Left renal pelvis (tissue), 4 donors: ENCODE measurements around the gene CAST. TPM values are rescaled to one million over a fixed set of nuclear protein-coding genes. Genes with fewer than 3 reads are reported as not detected.
A peak's percentile ranks its signal among the peaks of the same experiment; 100 is the strongest.
"Not testable (repeated sequence)": the region's sequence is repeated elsewhere in the genome, so short reads cannot be mapped to it uniquely, and the experiment has no call there.

Experiments
- DNase-seq, 4 donors: peaks; one replicate each; pipeline ENCODE4 v3.0.0-alpha.2; 2013; ENCODE audit warnings: low read depth in 4 of 4, low spot score in 3 of 4
- polyA plus RNA-seq, 4 donors: library from polyadenylated mRNA; unstranded; fragments of 120-200 nt; gene quantifications; one replicate each; pipeline ENCODE4 v1.2.1, GENCODE V29; 2013; ENCODE audit not compliant: insufficient read length in 4 of 4

Gene CAST
- polyA plus RNA-seq, 4 donors, result 110 to 186 (median 155) TPM

GRCh38 chr5:96741891-96742309 lies 79.7 kb downstream of the CAST start:
- no peak for DNase-seq

DNA sequence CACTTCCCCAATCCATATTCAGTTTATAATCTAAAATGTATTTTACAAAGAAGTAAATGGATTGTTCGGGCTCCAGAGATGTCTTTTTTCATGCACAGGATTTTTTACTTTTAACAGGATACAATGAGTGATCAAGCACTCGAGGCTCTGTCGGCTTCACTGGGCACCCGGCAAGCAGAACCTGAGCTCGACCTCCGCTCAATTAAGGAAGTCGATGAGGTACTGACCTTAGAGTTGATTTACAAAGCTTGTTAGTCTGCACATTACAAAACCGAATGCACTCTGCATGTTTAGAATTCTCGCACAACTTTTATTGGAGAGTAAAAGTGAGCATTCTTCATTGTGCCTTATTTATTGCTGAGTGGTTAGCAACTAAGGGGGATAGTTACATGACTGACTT lies 80.4 kb downstream of the CAST start:
- peak in 1 of 4 donors; percentile 54 for DNase-seq

GRCh38 chr5:96743065-96743768 lies 81.0 kb downstream of the CAST start:
- DNase-seq, result no peak

- DNase-seq, result no peak
Measured at GRCh38 chr5:96743805-96744204, 81.6 kb downstream of the CAST start.

GRCh38 chr5:96744218-96744617 lies 82.0 kb downstream of the CAST start:
- not testable (repeated sequence) for DNase-seq

DNA sequence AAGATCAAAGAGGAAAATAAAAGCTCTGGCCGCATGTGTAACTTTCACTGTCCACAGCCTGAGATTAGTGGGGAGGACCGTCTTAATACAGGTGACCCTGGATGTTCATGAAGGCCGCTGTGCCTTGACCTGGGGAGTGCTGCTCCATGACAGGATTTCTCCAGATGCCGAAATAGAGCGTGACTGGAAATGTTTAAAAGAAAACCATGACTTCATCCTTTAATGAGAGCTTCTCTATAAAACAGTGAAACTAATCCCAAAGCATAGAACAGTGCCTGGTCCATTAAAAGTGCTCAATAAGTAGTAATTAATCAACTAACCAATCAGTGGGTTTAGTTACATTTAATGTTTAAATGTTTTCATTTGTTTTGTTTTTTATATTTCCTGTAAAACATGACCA lies 82.8 kb downstream of the CAST start:
- no peak for DNase-seq

DNA sequence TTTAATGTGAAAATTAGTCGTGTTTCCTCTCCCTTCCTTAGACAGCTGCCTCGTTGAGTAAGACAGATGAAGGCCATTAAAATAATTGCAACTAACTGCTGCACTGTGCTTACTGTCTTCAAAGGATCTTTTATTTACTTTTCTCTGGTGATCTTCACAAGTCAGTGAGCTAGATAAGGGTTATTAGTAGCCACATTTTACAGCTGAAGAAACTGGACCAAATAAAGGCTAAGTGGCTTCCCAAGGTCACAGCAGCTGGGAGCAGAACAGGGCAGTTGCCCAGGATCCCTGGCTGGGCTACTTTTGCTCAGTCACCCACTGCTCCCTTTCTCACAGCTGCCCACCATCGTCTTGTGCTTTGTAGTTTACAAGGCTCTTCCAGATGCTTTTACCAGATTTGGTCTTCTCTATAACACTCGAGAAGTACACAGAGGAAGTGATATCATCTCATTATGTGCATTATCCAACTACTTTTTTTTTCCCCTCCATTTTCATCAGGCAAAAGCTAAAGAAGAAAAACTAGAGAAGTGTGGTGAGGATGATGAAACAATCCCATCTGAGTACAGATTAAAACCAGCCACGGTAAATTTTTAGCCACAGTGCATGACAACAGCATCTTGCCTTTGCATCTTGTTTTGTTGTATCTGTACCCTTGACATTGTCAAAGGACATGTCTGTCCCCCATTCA lies 83.8 kb downstream of the CAST start:
- DNase-seq, result no peak

- DNase-seq, result no peak
Measured at GRCh38 chr5:96747720-96748119, 85.5 kb downstream of the CAST start.

DNA sequence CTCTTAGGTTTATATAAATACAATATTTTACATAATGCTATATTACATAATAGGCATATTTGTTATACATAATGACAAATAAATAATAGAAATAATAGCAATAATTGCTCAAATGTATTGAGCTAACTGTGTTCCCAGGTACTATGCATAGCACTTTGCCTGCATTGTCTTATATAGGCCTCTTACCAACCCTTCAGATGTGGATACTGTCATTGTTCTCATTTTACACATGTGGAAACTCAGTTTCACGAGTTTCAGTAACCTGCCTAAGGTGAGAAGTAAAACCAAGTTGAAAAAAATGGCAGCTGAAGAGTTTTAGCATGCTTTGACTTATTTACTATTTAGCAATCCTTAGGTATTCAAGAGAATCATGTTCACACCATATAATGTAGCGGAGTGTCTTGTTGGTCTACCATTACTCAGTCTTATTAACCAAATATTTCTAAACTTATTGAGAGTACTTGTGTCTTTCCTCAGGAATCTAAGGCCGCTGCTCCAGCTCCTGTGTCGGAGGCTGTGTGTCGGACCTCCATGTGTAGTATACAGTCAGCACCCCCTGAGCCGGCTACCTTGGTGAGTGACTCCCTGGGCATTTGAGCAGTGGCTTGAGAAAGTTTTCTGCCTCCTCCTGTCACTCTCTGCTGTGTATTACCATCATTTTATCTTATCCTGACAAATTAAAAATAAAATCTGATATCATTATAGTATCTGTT lies 88.1 kb downstream of the CAST start:
- DNase-seq, result no peak

DNA sequence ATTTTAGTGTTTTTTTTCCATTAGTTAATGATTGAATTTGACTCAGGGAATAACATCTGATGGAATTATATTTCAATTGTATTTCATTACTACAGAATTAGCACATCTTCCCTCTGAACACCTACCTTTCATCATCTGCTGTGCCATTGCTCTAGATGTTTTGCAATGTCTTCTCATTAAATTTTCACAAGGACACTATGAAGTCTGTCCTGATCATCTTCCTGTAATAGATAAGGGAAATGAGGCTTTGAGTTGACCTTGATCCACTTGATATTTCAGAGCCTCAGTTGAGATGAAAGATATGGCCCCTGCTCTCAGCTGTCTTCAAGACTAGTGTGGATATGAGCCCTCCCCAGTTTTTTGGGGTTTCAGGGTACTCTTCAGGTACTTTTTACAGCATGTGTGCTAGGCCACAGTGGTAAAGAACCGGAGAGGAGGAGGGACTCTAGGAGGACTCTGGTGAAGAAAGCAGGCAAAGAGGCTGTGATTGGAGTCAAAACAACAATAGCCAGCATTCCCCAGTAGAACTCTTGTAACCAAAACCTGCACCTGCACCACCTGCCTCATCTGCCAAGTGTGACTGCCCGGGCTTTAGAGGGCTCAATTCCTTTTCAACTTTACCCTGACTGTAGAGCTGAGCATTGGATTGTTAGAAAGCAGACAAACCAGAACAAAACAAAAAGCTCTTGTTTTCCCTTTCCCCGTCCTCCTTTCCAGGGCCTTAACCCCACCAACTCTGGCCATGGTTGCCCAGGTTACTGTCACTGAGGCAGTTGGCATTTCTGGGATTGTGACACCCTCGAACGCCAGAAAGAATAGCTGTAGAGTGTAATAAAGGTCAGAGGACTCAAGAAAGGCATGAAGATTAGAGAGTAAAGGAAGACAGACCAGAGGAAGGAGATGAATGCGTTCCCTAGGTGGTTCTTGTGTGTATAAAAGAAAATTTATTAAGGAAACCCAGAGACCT lies 89.3 kb downstream of the CAST start:
- DNase-seq, result no peak

GRCh38 chr5:96752341-96753016 lies 90.3 kb downstream of the CAST start:
- peak in 3 of 4 donors; percentile 52 to 60 (median 55) for DNase-seq

DNA sequence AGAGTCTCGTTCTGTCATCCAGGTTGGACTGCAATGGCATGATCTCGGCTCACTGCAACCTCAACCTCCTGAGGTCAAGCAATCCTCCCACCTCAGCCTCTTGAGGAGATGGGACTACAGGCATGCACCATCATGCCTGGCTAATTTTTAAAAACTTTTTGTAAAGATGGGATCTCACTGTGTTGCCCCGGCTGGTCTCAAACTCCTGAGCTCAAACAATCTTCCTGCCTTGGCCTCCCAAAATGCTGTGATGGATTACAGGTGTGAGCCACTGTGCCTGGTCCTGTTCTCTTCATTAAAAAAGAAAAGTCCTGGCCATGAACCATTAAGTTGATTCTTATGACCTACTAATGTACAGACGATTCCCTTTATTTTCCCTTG lies 90.8 kb downstream of the CAST start:
- no peak for DNase-seq

GRCh38 chr5:96753848-96754247 lies 91.7 kb downstream of the CAST start:
- DNase-seq, result no peak

DNA sequence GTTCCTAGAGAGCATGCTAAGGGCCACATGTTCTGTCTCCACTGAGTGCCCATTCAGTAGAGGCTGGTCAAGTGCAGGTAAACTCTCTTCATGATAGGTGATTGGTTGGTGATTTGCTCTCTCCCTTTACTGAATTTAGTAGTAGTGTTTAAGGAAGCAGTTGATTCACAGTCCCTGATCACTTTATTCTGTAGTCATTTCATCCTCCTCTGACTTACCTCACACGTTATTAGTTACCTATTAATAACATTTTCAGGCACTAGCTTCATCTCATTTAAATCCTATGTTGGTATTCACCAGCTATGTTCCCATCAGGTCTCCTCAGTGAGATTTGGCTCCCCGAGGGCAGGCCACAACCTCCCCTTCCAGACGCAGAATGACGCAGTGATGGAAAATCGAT lies 93.7 kb downstream of the CAST start:
- DNase-seq, result no peak

DNA sequence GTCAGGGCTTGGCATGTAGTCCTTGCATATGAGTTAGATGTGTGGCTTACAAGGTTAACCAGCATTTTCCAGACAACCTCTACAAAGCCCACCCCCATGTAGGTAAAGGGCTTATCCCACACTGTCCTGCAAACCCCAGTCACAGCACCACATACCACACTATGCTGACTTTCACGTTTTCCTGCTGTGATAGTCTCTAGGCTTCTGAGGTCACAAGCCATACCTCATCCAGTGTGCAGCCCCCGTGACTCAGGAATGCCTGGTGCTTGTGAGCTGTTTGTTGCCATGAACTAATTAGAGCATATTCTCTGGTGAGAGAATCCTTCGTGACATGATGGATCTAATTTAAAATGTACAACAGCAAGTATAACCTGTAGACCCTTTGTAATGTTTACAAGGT lies 94.8 kb downstream of the CAST start:
- no peak for DNase-seq

DNA sequence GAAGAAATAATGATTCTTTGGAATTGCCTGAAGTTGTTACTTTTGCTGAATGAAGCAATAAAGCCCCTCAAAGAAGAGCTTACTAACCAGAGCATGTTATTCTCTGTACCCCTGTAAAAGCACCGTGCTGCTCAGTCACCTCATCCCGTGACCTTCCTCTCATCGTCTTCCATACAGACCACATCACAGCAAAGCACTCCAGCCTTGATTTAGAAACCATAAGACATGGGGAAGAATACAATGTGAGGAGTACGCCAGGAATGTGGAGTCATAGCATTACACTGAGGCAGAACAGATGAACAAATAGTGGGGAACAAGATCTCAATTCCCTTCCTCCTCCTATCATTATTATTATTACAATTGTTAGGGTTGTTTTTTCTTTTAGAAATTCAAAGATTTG lies 96.4 kb downstream of the CAST start:
- no peak for DNase-seq

- no peak for DNase-seq
Measured at GRCh38 chr5:96761618-96762017, 99.4 kb downstream of the CAST start.

DNA sequence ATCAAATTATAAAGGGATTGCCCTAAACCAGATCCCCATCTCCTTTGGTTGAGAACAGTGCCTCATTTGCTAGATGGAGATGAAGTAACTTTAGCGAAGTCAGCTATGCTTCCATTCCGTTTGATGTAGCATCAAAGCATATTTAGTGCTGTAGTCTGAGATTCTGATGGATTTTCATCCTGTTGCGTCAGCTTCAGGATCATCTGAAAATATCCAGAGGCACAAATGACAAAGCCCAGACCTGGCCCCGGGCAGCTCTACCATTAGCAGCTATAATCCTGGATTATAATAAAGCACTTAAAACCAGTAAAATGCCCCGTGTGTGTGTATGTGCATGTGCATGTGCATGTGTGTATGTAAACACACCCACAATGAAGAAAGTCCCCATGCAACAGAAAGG lies 100.8 kb downstream of the CAST start:
- DNase-seq, result no peak

GRCh38 chr5:96765043-96765442 lies 102.9 kb downstream of the CAST start:
- DNase-seq, result no peak

DNA sequence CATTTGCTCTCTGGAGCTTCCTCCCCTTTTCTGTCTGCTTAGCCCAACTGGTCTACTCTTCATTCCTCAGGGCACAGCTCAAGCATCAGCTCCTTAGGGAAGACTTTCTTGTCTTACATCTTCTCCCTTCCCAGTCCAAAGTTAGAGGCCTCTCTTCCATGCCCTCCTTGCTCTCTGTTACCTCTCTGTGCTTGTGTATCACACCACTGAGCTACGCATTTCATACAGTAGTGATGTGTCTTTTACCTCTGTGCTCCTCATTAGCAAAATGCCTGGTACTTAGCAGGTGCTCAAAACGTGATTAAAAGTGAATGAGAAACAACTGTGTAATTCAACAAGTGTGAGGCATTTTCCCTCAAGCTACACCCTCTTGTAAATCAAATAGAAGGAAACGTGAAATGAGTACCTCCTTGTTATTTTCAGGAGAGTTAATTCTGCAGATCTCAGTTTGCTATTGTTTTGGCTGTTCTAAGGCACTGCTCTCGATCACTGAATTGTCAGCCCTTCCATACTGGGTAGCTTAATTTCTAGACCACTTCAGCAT lies 106.6 kb downstream of the CAST start:
- no peak for DNase-seq
